Mucosa of descending colon (tissue), 3 donors: Measurements from ENCODE around the gene CENPE. TPM values are rescaled to one million over a fixed set of nuclear protein-coding genes. Genes with fewer than 3 reads are reported as not detected.

Experiments used
- ATAC-seq: fragments of 200-7000 bp; cut with Tn5 transposase; one replicate; pipeline ENCODE4 v1.9.1; 2020; ENCODE audit warnings: mild to moderate bottlenecking, moderate library complexity
- DNase-seq, 3 donors: peaks; one replicate each; pipeline ENCODE4 v3.0.0-alpha.2; 2020
- H3K36me3 ChIP-seq: fragments of 200-600 bp; one replicate; pipeline ENCODE4 v1.8.0; 2021; ENCODE audit warnings: low read depth, mild to moderate bottlenecking
- H3K4me1 ChIP-seq: fragments of 200-600 bp; one replicate; pipeline ENCODE4 v1.8.0; 2021; ENCODE audit warnings: low read depth, mild to moderate bottlenecking
- H3K4me3 ChIP-seq: fragments of 200-600 bp; one replicate; pipeline ENCODE4 v1.8.0; 2021; ENCODE audit warnings: mild to moderate bottlenecking
- H3K9me3 ChIP-seq: fragments of 200-600 bp; one replicate; pipeline ENCODE4 v1.8.0; 2021; ENCODE audit warnings: mild to moderate bottlenecking
- CTCF ChIP-seq: fragments of 200-600 bp; IDR thresholded peaks from one replicate; pipeline ENCODE4 v1.8.0; 2022; ENCODE audit warnings: antibody characterized with exemption, mild to moderate bottlenecking
- intact Hi-C, 2 donors: fragments of 100-400 bp; cut with DNase I in 1 of 2; cut with micrococcal nuclease in 1 of 2; formaldehyde crosslinking; loops; one replicate each; pipeline versions ENCODE4 v1.11.0 to v1.11.1; 2022; cut with DNase I, micrococcal nuclease
- total RNA-seq, 3 donors: library from RNA; stranded (reverse); fragmentation: NEBNext Ultra II Directional in 2 of 3; extraction: Animal tissue kit (Norgen Biotek cat#: 25700) in 2 of 3; gene quantifications; one replicate each; pipeline versions ENCODE4 v1.2.1 to v1.2.4, GENCODE V29; 2021 to 2023
- donor health status: DM: no; HTN: no; CAD: no; lungs with moderate emphysema.
- donor health status: DM: no; HTN: no; CAD: no.
- donor health status: DM: no; HTN: yes; CAD: no.

The CENPE gene
- total RNA-seq, 3 donors from 2014 or later = 1.9 to 9.3 (median 2.8) TPM

DNA sequence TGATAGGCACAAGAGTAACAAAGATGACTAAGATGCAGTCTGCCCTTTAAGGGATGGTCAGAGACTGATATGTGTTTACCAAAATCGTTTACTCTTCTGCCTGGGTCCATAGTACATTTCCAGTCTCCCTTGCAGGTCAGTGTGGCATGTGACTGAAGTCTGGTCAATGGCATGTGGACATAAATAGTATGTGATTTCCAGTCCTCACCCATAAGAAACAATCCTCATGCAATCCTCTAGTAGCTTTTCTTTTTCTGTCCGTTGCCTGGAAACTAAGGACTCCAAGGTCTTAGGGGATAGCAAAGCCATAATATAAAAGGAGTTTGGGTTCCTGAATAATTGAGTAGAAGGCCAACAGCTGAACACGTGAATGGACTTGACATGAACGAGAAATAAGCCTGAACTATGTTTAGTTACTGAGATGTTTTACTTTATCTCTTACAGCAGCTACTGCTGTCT is 122.7 kb downstream of the CENPE start:
- Histone ChIP-seq H3K36me3 (no peaks in the 10 kb centered on the region), H3K4me1 (peaks cover 8% of the 10 kb centered on the region), H3K4me3 (no peak overlapping the region), H3K9me3 (no peaks in the 10 kb centered on the region)
- TF ChIP-seq CTCF = no peak
- intact Hi-C loops = no loop called here
- ATAC-seq (no peak), DNase-seq (no peak)

GRCh38 chr4:103074744-103075434 is 123.3 kb downstream of the CENPE start:
- intact Hi-C loops = no loop called here
- no peak for TF ChIP-seq CTCF
- ATAC-seq (no peak), DNase-seq (no peak)
- H3K9me3 ChIP-seq = no peaks in the 10 kb centered on the region
- H3K4me1 ChIP-seq = peaks cover 8% of the 10 kb centered on the region
- H3K36me3 ChIP-seq = no peaks in the 10 kb centered on the region
- H3K4me3 ChIP-seq = no peak overlapping the region

DNA sequence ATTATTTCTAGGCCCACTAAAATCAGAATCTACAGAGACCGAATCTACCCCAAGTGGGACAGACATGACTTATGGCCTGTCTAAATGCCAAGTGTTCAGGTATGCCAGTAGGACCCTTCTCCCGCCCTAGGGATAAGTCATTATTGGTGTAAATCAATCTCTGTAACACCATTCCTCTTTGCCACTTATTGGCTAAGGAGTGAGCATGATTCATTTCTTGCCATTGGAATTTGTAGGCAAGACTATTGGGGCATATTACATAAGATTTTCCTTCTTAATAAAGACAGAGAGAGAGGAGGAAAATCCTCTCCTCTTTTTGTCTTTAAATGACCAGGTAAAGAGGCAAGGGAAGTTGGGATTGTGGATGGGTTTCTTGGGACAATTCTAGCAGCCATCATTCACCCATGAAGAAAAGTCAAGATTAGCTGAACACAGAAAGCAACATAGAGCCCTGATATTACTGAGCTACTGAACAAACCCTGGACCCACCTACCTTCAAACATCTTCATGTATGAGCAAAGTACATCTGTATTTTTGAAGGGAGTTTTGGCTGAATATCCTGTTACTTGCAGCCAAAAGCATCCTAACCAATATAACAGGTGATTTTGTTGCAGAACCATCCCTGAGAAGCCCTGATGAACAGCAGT is 124.2 kb downstream of the CENPE start:
- ATAC-seq (no peak), DNase-seq (no peak)
- no peaks in the 10 kb centered on the region for H3K9me3 ChIP-seq
- H3K4me1 ChIP-seq = peaks cover 8% of the 10 kb centered on the region
- no peak overlapping the region for H3K4me3 ChIP-seq
- intact Hi-C loops = no loop called here
- no peaks in the 10 kb centered on the region for H3K36me3 ChIP-seq
- no peak for TF ChIP-seq CTCF

- Histone ChIP-seq H3K9me3 (no peaks in the 10 kb centered on the region), H3K4me3 (no peak overlapping the region), H3K4me1 (no peaks in the 10 kb centered on the region), H3K36me3 (no peaks in the 10 kb centered on the region)
- DNase-seq = no peak
- intact Hi-C loops = no loop called here
- ATAC-seq = no peak
- no peak for TF ChIP-seq CTCF
Measured at GRCh38 chr4:103067841-103068547, 130.1 kb downstream of the CENPE start.

GRCh38 chr4:103060453-103061148 is 137.5 kb downstream of the CENPE start:
- Histone ChIP-seq H3K4me1 (no peaks in the 10 kb centered on the region), H3K4me3 (no peak overlapping the region), H3K36me3 (no peaks in the 10 kb centered on the region), H3K9me3 (no peaks in the 10 kb centered on the region)
- DNase-seq = no peak
- no peak for TF ChIP-seq CTCF
- intact Hi-C loops = no loop called here
- no peak for ATAC-seq

Other genes with a start within 250 kb of the CENPE start
- gene SLC9B1, start 178.6 kb downstream of the CENPE start, total RNA-seq = 1 to 10 TPM in 1 of 3 donors, under 1 TPM in 1, not detected in 1; 0.65 to 1.4 TPM
- gene SLC9B2, start 121.6 kb downstream of the CENPE start, total RNA-seq = 1 to 10 TPM in 2 of 3 donors, under 1 TPM in 1; 0.84 to 9.7 (median 2.9) TPM
- 10 to 100 TPM; 27.1 to 35.1 (median 31.2) TPM for gene BDH2, start 98.5 kb downstream of the CENPE start, total RNA-seq